Activated CD4-positive, alpha-beta T cell treated with anti-CD3 and anti-CD28 coated beads for 24 hours (primary cell): ENCODE results near the gene CLECL1.
"Not testable (repeated sequence)": the region's sequence is repeated elsewhere in the genome, so short reads cannot be mapped to it uniquely, and the experiment has no call there.

Experiments
- DNase-seq, 2 donors: peaks; one replicate each; pipeline ENCODE4 v3.0.0-alpha.2; 2020; ENCODE audit warnings: low read depth in 2 of 2

CLECL1 gene

GRCh38 chr12:9695150-9695549 is 37.7 kb downstream of the CLECL1 start:
- not testable (repeated sequence) for DNase-seq

GRCh38 chr12:9694241-9694640 is 38.7 kb downstream of the CLECL1 start:
- no peak for DNase-seq

GRCh38 chr12:9692909-9693308 is 40.0 kb downstream of the CLECL1 start:
- DNase-seq: no peak

- DNase-seq: no peak
Observed at GRCh38 chr12:9687228-9687627, 45.7 kb downstream of the CLECL1 start.

GRCh38 chr12:9685915-9686314 is 47.0 kb downstream of the CLECL1 start:
- no peak for DNase-seq

- not testable (repeated sequence) for DNase-seq
Observed at GRCh38 chr12:9685366-9685765, 47.5 kb downstream of the CLECL1 start.

GRCh38 chr12:9682949-9683348 is 49.9 kb downstream of the CLECL1 start:
- not testable (repeated sequence) for DNase-seq

- not testable (repeated sequence) for DNase-seq
Observed at GRCh38 chr12:9682508-9682907, 50.4 kb downstream of the CLECL1 start.

- DNase-seq: no peak
Observed at GRCh38 chr12:9674226-9674590, 58.7 kb downstream of the CLECL1 start.

GRCh38 chr12:9673404-9674225 is 59.3 kb downstream of the CLECL1 start:
- DNase-seq: peak; percentile 58 to 60
